GM18520 (cell line): ENCODE measurements around the gene BNIP3.
"Not testable (repeated sequence)": the region's sequence is repeated elsewhere in the genome, so short reads cannot be mapped to it uniquely, and the experiment has no call there.

Experiments
- ATAC-seq: cut with Tn5 transposase; IDR thresholded peaks from one replicate; pipeline ENCODE4 v1.9.1; 2021; ENCODE audit not compliant: unreplicated experiment

The BNIP3 gene

GRCh38 chr10:132002004-132002403, 20.3 kb upstream of the BNIP3 start:
- no peak for ATAC-seq

GRCh38 chr10:132001238-132001972, 19.7 kb upstream of the BNIP3 start:
- ATAC-seq: peak; percentile 45

GRCh38 chr10:131998845-131999681, 17.3 kb upstream of the BNIP3 start:
- ATAC-seq: no peak

- no peak for ATAC-seq
Observed at GRCh38 chr10:131998050-131998844, 16.5 kb upstream of the BNIP3 start.

- ATAC-seq: no peak
Observed at GRCh38 chr10:131997366-131998049, 15.8 kb upstream of the BNIP3 start.

GRCh38 chr10:131996466-131997365, 15.0 kb upstream of the BNIP3 start:
- no peak for ATAC-seq

GRCh38 chr10:131994435-131994834, 12.7 kb upstream of the BNIP3 start:
- ATAC-seq: no peak

GRCh38 chr10:131993275-131993674, 11.6 kb upstream of the BNIP3 start:
- no peak for ATAC-seq

GRCh38 chr10:131991726-131992125, 10.0 kb upstream of the BNIP3 start:
- no peak for ATAC-seq

GRCh38 chr10:131987786-131988185, 6.1 kb upstream of the BNIP3 start:
- ATAC-seq: not testable (repeated sequence)

- ATAC-seq: not testable (repeated sequence)
Observed at GRCh38 chr10:131987301-131987700, 5.6 kb upstream of the BNIP3 start.

- ATAC-seq: not testable (repeated sequence)
Observed at GRCh38 chr10:131986851-131987250, 5.1 kb upstream of the BNIP3 start.

- ATAC-seq: no peak
Observed at GRCh38 chr10:131983780-131984179, 2.1 kb upstream of the BNIP3 start.

- no peak for ATAC-seq
Observed at GRCh38 chr10:131982796-131983195, 1.1 kb upstream of the BNIP3 start.

GRCh38 chr10:131982185-131982756, 548 bp upstream of the BNIP3 start:
- no peak for ATAC-seq

GRCh38 chr10:131980761-131981428, 828 bp downstream of the BNIP3 start:
- ATAC-seq: no peak

- no peak for ATAC-seq
Observed at GRCh38 chr10:131980321-131980720, 1.4 kb downstream of the BNIP3 start.

GRCh38 chr10:131979821-131980270, 1.9 kb downstream of the BNIP3 start:
- no peak for ATAC-seq

GRCh38 chr10:131979336-131979735, 2.4 kb downstream of the BNIP3 start:
- no peak for ATAC-seq
